Stimulated activated CD8-positive, alpha-beta memory T cell treated with anti-CD3 and anti-CD28 coated beads, Interleukin-2, amount 100 ng/mL, for 48 hours (primary cell): ENCODE measurements around the gene VLDLR.
A peak's percentile ranks its signal among the peaks of the same experiment; 100 is the strongest.

Source experiments
- DNase-seq, 2 donors: peaks; one replicate each; pipeline ENCODE4 v3.0.0-alpha.2; 2020; ENCODE audit warnings: low read depth in 2 of 2

VLDLR gene

DNA sequence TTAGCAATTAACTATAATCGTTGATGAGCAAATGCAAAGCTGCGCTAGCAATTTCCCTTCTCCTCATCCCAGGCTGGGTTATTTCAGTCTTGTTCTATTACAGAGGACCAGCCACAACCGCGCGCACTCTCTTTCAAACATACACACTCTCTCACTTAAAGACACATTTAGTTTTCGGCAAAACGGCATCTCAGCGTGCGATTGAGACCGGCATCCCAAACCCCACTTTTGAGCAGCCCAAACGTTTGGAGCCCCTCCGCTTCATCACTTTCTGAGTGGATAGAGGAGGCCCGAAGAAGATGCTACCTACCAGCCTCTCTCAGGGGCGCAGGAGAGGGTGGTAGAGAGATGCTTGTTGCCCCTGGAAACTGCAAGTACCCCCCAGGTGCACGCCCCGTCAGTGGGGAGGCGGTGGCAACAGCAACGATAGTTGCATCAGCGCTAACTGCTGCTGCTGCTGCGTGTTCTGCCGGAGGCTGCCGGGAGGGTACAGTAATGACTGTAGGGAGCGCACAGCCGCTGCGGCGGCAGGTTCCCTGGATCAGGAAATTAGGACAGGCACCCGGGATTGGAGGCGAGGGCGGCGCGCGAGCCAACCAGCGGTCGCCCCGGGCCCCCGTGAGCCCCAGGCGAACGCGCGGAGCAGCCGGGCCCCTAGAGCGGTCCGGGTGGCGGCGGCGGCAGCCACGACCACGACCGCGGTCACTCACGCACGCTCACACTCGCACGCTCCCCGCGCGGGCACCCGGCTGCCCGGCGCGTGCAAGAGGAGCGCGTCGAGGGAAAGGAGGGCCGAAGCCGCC, 467 bp upstream of the VLDLR start:
- DNase-seq = peak; percentile 27 to 59

- peak; percentile 2 to 12 for DNase-seq
These were observed 1.1 kb downstream of the VLDLR start for GRCh38 chr9:2622461-2623287.

GRCh38 chr9:2623288-2624050, 1.9 kb downstream of the VLDLR start:
- no peak for DNase-seq

DNA sequence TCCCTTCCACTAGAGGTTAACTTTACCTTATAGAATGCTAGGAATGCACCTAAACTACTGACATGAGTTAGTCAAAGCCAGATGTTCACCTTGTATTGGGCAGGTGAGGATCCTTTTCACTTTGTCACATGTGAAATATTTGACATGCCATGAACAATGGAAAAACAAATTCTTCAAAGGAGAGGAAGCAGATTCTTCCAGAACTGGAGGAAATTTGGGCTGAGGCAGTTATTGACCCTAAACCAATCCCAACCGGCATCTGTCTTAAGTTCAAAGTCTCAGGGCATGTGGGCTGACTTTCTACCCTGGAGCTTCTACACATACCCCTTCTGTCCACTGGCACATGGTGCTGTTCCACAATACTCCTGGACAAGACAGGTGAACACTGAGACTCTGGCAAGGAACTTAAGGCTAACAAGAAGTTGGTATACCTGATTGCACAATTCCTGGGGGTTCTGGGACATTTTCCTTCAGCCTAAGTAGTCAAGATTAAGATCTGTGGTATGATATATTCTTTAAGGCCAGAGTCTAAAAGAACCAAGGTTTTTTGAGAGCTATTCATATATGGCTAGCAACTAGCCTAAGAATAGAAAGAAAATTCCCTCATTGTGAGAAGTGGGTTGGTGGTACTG, 2.6 kb downstream of the VLDLR start:
- DNase-seq = no peak

- DNase-seq = no peak
These were observed 3.8 kb downstream of the VLDLR start for GRCh38 chr9:2625427-2625826.

GRCh38 chr9:2628919-2629318, 7.3 kb downstream of the VLDLR start:
- no peak for DNase-seq

- DNase-seq = no peak
These were observed 8.6 kb downstream of the VLDLR start for GRCh38 chr9:2630158-2630557.

- DNase-seq = no peak
These were observed 9.7 kb downstream of the VLDLR start for GRCh38 chr9:2631263-2631662.

DNA sequence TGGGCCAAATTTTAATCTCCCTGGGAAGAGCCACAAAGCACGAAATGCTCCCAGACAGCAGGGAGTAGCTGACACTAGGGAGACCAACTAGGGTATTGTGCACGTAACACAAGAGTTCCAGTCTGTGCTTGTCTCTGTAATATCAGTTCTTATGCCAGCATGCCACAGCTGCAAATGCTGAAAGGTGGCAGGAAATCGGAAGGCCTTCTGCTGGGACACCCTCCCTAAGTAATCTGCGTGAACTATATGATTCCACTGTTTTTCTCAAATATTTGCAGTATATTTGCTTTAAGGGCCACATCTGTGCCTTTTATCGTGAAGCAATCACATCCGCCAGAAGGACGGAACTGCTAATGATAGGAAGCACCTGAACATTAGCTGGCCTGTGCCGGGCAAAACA, 12.6 kb downstream of the VLDLR start:
- DNase-seq = no peak

GRCh38 chr9:2634818-2635217, 13.2 kb downstream of the VLDLR start:
- no peak for DNase-seq

- no peak for DNase-seq
These were observed 14.3 kb downstream of the VLDLR start for GRCh38 chr9:2635922-2636321.

DNA sequence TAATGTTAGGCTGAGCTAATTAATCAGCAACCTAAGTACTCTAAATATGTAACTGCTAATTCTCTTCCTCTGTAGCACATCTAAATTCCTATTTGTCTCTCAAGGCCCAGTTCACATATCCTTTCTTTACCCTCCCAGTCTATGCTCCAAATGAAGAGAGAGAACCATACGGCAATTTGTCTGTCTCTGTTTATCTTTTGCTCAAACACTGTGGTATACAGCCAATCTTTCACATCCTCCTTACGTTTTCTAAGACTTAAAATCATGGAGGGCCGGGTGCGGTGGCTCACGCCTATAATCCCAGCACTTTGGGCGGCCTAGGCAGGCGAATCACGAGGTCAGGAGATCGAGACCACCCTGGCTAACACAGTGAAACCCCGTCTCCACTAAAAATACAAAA, 15.8 kb downstream of the VLDLR start:
- DNase-seq = no peak

DNA sequence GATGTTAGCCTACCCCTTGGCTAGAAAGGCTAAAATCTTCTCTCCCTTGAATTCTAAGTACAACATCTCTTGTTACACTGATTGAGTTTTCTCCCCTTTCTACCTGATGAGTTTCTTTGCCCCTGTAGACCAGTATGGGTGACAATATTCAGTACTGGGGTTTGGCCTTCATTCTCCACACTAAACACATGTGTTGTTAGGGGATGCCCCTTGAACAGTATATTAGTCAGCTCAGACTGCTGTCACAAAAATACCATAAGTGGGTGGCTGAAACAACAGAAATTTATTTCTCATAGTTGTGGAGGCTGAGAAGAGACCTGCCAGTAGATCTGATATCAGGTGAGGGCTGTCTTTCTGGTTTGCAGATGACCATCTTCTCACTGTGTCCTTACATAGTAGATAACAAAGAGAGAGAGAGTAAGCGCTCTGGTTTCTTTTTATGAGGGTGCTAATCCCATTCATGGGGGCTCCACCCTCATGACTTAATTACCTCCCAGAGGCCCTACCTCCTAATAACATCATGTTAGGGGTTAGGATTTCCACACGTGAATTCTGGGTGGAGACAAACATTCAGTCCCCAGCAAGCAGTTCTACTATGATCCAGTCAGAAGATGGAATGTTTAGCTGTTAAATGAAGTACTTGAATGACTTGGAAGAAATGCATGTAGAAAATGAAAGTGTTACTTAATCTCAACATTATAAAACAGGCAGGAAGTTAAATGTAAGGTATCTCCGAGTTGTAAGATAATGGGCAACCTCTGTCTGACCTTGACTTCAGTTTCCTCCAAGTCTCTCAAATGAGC, 17.5 kb downstream of the VLDLR start:
- no peak for DNase-seq

DNA sequence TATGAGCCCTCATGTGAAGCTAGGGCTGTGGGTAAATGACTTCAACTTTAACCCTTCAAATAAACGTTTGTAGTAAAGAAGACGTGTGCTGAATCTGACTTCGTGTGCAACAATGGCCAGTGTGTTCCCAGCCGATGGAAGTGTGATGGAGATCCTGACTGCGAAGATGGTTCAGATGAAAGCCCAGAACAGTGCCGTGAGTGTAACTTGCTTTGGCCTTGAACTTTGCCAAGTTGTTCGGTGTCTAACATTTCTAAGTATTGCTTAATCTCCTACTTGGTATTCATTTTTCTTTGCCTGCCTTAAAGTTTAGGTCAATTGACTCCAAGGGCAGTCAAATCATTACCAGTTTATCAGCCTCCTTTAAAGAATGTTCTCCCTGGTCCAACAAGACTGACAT, 18.2 kb downstream of the VLDLR start:
- DNase-seq = no peak

DNA sequence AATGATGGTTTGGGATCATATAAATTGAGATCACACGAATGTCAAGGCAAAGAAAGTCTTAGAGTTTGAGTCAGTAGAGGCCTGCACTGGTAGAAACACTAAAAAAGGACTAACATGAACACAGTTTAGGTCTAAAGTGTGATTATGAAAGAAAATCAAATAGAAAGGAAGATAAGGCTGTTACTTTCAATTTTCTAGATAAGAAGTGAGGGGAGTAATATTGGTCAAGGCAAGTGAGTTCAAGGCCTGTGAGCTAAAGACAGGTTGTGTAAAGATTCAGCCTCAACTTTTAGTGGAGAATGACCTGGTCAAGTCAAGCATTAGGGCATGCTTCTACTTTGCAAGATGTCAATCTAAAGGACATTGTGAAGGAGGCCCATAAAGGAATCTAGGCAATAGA, 19.0 kb downstream of the VLDLR start:
- DNase-seq = no peak

DNA sequence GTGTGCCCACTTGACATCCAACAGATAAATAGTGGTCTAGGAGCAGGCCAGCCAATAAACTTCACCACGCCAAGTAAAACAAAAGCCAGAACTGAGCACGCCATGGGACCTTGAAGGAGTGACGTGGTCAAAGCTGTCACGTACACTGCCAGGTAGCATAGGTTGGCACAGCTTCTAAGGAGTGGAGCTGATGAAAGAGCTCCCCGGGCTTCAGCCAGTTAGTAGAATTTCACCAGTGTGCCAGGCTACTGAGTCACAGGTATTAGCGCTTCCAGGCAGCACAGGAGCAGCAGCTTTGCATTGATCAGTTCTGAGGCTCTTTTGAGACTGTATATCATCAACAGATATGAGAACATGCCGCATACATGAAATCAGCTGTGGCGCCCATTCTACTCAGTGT, 19.4 kb downstream of the VLDLR start:
- no peak for DNase-seq

GRCh38 chr9:2642068-2642467, 20.5 kb downstream of the VLDLR start:
- no peak for DNase-seq

DNA sequence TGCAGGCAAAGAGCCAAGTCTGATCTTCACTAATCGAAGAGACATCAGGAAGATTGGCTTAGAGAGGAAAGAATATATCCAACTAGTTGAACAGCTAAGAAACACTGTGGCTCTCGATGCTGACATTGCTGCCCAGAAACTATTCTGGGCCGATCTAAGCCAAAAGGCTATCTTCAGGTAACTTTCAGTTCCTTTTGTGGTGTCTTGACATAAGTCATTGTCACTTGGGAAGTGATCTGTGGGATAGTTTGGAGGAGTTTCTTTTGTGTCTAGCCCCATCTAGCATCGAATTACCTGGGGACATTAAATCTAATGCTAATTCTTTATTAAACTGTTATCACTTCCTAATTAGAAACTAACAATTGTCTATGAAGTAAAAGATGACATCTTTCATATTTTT, 24.0 kb downstream of the VLDLR start:
- DNase-seq = no peak

GRCh38 chr9:2655411-2655901, 33.9 kb downstream of the VLDLR start:
- DNase-seq = no peak

GRCh38 chr9:2657427-2657826, 35.8 kb downstream of the VLDLR start:
- DNase-seq = no peak

DNA sequence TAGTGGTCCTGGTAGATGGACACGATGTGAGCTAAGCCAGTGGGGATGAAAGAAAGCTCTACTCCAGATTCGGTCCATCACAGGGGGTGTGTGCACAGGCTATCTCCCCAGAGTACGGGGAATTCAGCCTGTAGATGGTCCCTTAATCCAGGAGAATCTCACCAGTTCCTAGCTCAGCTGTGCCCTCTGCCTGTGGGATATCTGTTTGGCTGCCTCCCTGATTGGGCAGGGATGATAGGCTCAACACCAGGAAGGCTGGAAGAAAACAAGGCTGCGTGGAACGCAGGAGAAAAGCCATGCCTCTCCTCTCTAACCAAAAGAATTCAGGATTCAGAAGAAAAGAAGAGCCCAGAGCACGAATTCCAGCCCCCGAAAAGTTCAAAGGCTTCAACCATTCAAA, 40.9 kb downstream of the VLDLR start:
- no peak for DNase-seq
